Stimulated activated CD4-positive, alpha-beta T cell treated with anti-CD3 and anti-CD28 coated beads, TNF-alpha, amount 100 ng/mL, for 4 hours (primary cell): Measurements from ENCODE around the gene PRKCA.

Source experiments
- DNase-seq, 3 experiments: peaks; one replicate each; pipeline ENCODE4 v3.0.0-alpha.2; 2020; ENCODE audit warnings: low read depth in 3 of 3

PRKCA gene

GRCh38 chr17:66738301-66738700 lies 435.9 kb downstream of the PRKCA start:
- no peak for DNase-seq

- DNase-seq: no peak
These were observed 437.1 kb downstream of the PRKCA start for GRCh38 chr17:66739553-66739952.

GRCh38 chr17:66740226-66740625 lies 437.8 kb downstream of the PRKCA start:
- no peak for DNase-seq

GRCh38 chr17:66743511-66743910 lies 441.1 kb downstream of the PRKCA start:
- no peak for DNase-seq

GRCh38 chr17:66746736-66747135 lies 444.3 kb downstream of the PRKCA start:
- DNase-seq: no peak

GRCh38 chr17:66747578-66748275 lies 445.3 kb downstream of the PRKCA start:
- no peak for DNase-seq

GRCh38 chr17:66748578-66748977 lies 446.2 kb downstream of the PRKCA start:
- no peak for DNase-seq

GRCh38 chr17:66749217-66749832 lies 446.9 kb downstream of the PRKCA start:
- DNase-seq: no peak

- DNase-seq: no peak
These were observed 447.7 kb downstream of the PRKCA start for GRCh38 chr17:66750116-66750515.

GRCh38 chr17:66750781-66751543 lies 448.5 kb downstream of the PRKCA start:
- DNase-seq: no peak

GRCh38 chr17:66751771-66752170 lies 449.4 kb downstream of the PRKCA start:
- no peak for DNase-seq

- no peak for DNase-seq
These were observed 450.0 kb downstream of the PRKCA start for GRCh38 chr17:66752411-66752810.

GRCh38 chr17:66753126-66753920 lies 450.9 kb downstream of the PRKCA start:
- DNase-seq: no peak

GRCh38 chr17:66755101-66755943 lies 452.9 kb downstream of the PRKCA start:
- no peak for DNase-seq

- DNase-seq: no peak
These were observed 453.5 kb downstream of the PRKCA start for GRCh38 chr17:66755944-66756290.

GRCh38 chr17:66760324-66760723 lies 457.9 kb downstream of the PRKCA start:
- DNase-seq: no peak

- DNase-seq: no peak
These were observed 459.9 kb downstream of the PRKCA start for GRCh38 chr17:66762276-66762675.

GRCh38 chr17:66763056-66763455 lies 460.6 kb downstream of the PRKCA start:
- DNase-seq: no peak

GRCh38 chr17:66764506-66764905 lies 462.1 kb downstream of the PRKCA start:
- DNase-seq: no peak

- no peak for DNase-seq
These were observed 464.9 kb downstream of the PRKCA start for GRCh38 chr17:66767154-66767933.
